Astrocyte of the cerebellum (primary cell): ENCODE results near the gene C3orf22.

Experiments used
- DNase-seq: peaks from one replicate; pipeline ENCODE4 v3.0.0-alpha.2; 2011; ENCODE audit warnings: low read depth
- H3K4me3 ChIP-seq: 2 replicates; pipeline ENCODE4 v1.5.1; 2011; ENCODE audit warnings: mild to moderate bottlenecking, low read depth, low read length, moderate library complexity
- in situ Hi-C: cut with HindIII; loops from 2 replicates; pipeline ENCODE4 v1.10.0; 2017; ENCODE audit warnings: low sequenced_read_pairs
- TF ChIP-seq, protein P1 (sequence below): IDR thresholded peaks from 2 replicates; pipeline ENCODE4 v1.5.1; 2012; ENCODE audit warnings: low read length, low read depth, moderate library complexity, mild to moderate bottlenecking; ENCODE audit errors: missing control alignments

C3orf22 gene

DNA sequence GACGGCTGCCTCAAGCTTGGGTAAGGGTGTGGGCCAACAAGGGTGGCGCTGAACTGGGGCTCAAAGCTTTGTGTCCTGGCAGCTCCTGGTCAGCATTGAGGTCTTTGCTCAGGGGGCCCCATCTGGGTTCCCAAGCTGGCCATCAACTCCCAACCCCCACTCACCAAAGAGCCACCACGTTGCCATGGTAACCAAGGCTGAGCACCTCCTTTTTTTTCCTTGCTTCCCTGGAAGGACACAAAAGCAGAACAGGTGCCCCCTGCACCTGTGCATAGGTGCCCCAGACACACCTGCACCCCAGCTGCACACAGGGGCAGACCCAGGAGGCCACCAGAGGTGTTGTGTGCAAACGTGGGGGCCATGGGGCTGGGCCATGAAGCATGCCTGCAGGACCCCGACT, 57.7 kb downstream of the C3orf22 start:
- no peak for DNase-seq
- no peak overlapping the region for H3K4me3 ChIP-seq
- in situ Hi-C loops, result no loop called here
- TF ChIP-seq, protein P1, sequence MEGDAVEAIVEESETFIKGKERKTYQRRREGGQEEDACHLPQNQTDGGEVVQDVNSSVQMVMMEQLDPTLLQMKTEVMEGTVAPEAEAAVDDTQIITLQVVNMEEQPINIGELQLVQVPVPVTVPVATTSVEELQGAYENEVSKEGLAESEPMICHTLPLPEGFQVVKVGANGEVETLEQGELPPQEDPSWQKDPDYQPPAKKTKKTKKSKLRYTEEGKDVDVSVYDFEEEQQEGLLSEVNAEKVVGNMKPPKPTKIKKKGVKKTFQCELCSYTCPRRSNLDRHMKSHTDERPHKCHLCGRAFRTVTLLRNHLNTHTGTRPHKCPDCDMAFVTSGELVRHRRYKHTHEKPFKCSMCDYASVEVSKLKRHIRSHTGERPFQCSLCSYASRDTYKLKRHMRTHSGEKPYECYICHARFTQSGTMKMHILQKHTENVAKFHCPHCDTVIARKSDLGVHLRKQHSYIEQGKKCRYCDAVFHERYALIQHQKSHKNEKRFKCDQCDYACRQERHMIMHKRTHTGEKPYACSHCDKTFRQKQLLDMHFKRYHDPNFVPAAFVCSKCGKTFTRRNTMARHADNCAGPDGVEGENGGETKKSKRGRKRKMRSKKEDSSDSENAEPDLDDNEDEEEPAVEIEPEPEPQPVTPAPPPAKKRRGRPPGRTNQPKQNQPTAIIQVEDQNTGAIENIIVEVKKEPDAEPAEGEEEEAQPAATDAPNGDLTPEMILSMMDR, result no peak

DNA sequence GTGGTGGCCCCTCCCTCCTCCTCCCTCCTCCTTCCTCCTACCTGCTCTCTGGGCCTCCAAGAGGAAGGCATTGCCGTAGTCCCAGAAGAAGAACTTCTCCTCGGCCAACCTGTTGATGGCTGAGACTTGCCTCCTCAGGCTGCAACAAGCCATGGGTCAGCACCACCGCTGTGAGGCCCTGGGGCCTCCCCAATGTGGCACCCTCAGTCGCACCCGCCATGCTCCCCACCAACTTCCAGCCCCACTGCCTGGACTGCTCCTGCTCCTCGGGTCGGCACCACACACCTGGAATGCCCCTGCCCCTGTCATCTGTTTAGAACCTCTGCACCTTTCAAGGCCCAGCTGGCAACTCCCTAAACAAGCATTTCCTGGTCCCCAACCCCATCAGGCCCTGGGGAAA, 58.7 kb downstream of the C3orf22 start:
- TF ChIP-seq, protein P1, result no peak
- DNase-seq, result no peak
- no peak overlapping the region for H3K4me3 ChIP-seq
- in situ Hi-C loops, result no loop called here
